ENCODE results near the gene MEX3B.

MEX3B gene

GRCh38 chr15:82056958-82057823 is 11.4 kb upstream of the MEX3B start:
- ChIA-PET POLR2A (no interaction called here), CTCF (interaction anchor here (0.9 to 1.8 kb wide), 3 partner anchors 9 to 25 kb away, joined by 3 to 8 read pairs (median 3); partner anchors contain the start of gene MEX3B)
- TF ChIP-seq CTCF (IDR thresholded peaks at IDR 0.05; ENCODE audit: control extremely low read depth, extremely low read depth, low read depth, missing control alignments): no peak
- DNase-seq (ENCODE audit: extremely low spot score): no peak

GRCh38 chr15:82052751-82053150 is 6.9 kb upstream of the MEX3B start:
- no peak for DNase-seq (ENCODE audit: extremely low spot score)
- POLR2A ChIA-PET: no interaction called here
- CTCF ChIA-PET: no interaction called here
- TF ChIP-seq CTCF (IDR thresholded peaks at IDR 0.05; ENCODE audit: control extremely low read depth, extremely low read depth, low read depth, missing control alignments): no peak

- ChIA-PET CTCF (interaction anchor here (0.7 kb wide), 1 partner anchor 12 kb away, joined by 3 read pairs; no protein-coding TSS in a partner anchor), POLR2A (no interaction called here)
- no peak for TF ChIP-seq CTCF (IDR thresholded peaks at IDR 0.05; ENCODE audit: control extremely low read depth, extremely low read depth, low read depth, missing control alignments)
- no peak for DNase-seq (ENCODE audit: extremely low spot score)
Measured at GRCh38 chr15:82051664-82052063, 5.8 kb upstream of the MEX3B start.

- POLR2A ChIA-PET: no interaction called here
- no peak for TF ChIP-seq CTCF (IDR thresholded peaks at IDR 0.05; ENCODE audit: control extremely low read depth, extremely low read depth, low read depth, missing control alignments)
- no peak for DNase-seq (ENCODE audit: extremely low spot score)
- CTCF ChIA-PET: interaction anchor here (0.9 to 2.2 kb wide), 6 partner anchors 8 to 60 kb away, joined by 3 to 8 read pairs (median 4); no protein-coding TSS in a partner anchor
Measured at GRCh38 chr15:82048811-82049210, 3.0 kb upstream of the MEX3B start.

GRCh38 chr15:82047453-82048400 is 1.9 kb upstream of the MEX3B start:
- ChIA-PET CTCF (interaction anchor here (0.8 to 2.2 kb wide), 7 partner anchors 8 to 61 kb away, joined by 3 to 8 read pairs (median 3); no protein-coding TSS in a partner anchor), POLR2A (no interaction called here)
- TF ChIP-seq CTCF (IDR thresholded peaks at IDR 0.05; ENCODE audit: control extremely low read depth, extremely low read depth, low read depth, missing control alignments): no peak
- no peak for DNase-seq (ENCODE audit: extremely low spot score)
